Measurements from ENCODE around the gene PHC2.
A peak's percentile ranks its signal among the peaks of the same experiment; 100 is the strongest.

The PHC2 gene

GRCh38 chr1:33430692-33431593 is at the start of gene PHC2:
Gene PHC2, minus strand, starts transcription at chr1:33431095. Its CDS starts 55,556 bp downstream, at chr1:33375539.
- TF ChIP-seq TSHZ2 (CRISPR knock-in tag; IDR thresholded peaks at IDR 0.05) (no peak), ZNF8 (CRISPR knock-in tag; IDR thresholded peaks at IDR 0.05) (no peak), GLIS3 (CRISPR knock-in tag; IDR thresholded peaks at IDR 0.05) (no peak), BACH2 (CRISPR knock-in tag; IDR thresholded peaks at IDR 0.05; ENCODE audit: borderline replicate concordance) (no peak), ARNTL (CRISPR knock-in tag; IDR thresholded peaks at IDR 0.05; ENCODE audit: borderline replicate concordance, low read depth) (no peak)
- peak; percentile 92 for ATAC-seq

GRCh38 chr1:33477451-33477850 is 46.6 kb upstream of the PHC2 start:
- TF ChIP-seq CREB5 (CRISPR knock-in tag; IDR thresholded peaks at IDR 0.05; ENCODE audit: low read depth), result no peak
- TF ChIP-seq ARNTL (CRISPR knock-in tag; IDR thresholded peaks at IDR 0.05; ENCODE audit: borderline replicate concordance, low read depth), result no peak
- TF ChIP-seq ZNF565 (CRISPR knock-in tag; conservative IDR thresholded peaks at IDR 0.05; ENCODE audit: low read depth), result no peak
- no peak for TF ChIP-seq ISL1 (CRISPR knock-in tag; IDR thresholded peaks at IDR 0.05)
- no peak for TF ChIP-seq ZFP3 (CRISPR knock-in tag; IDR thresholded peaks at IDR 0.05)
- ATAC-seq, result no peak

GRCh38 chr1:33473900-33474299 is 43.0 kb upstream of the PHC2 start:
- ATAC-seq, result no peak
- TF ChIP-seq ZNF565 (CRISPR knock-in tag; conservative IDR thresholded peaks at IDR 0.05; ENCODE audit: low read depth), result no peak

GRCh38 chr1:33472269-33472980 is 41.5 kb upstream of the PHC2 start, which contains the start of gene ZSCAN20:
Gene ZSCAN20, plus strand, starts transcription at chr1:33472645. Its CDS starts 6,644 bp downstream, at chr1:33479289.
- TF ChIP-seq CSRNP3 (CRISPR knock-in tag; IDR thresholded peaks at IDR 0.05) (no peak), BACH2 (CRISPR knock-in tag; IDR thresholded peaks at IDR 0.05; ENCODE audit: borderline replicate concordance) (no peak), ZFP30 (CRISPR knock-in tag; IDR thresholded peaks at IDR 0.05) (no peak), ZNF70 (CRISPR knock-in tag; IDR thresholded peaks at IDR 0.05) (peak; percentile 76), ZFP3 (CRISPR knock-in tag; IDR thresholded peaks at IDR 0.05) (no peak), CSDC2 (CRISPR knock-in tag; IDR thresholded peaks at IDR 0.05) (no peak), PATZ1 (CRISPR knock-in tag; IDR thresholded peaks at IDR 0.05; ENCODE audit: borderline replicate concordance) (no peak), RARB (CRISPR knock-in tag; IDR thresholded peaks at IDR 0.05) (no peak), ZC3H10 (CRISPR knock-in tag; IDR thresholded peaks at IDR 0.05) (no peak), SNAI2 (CRISPR knock-in tag; IDR thresholded peaks at IDR 0.05) (no peak), ESRRG (CRISPR knock-in tag; IDR thresholded peaks at IDR 0.05) (no peak), TSHZ2 (CRISPR knock-in tag; IDR thresholded peaks at IDR 0.05) (peak; percentile 16; the same call in 1 of the 2 replicates)
- ATAC-seq, result peak; percentile 95
